ENCODE data around the gene BRIP1. TPM values are rescaled to one million over a fixed set of nuclear protein-coding genes. Genes with fewer than 3 reads are reported as not detected.

BRIP1 gene
- total RNA-seq, 2 experiments from 2014 or later, result 12.0 to 12.9 TPM

DNA sequence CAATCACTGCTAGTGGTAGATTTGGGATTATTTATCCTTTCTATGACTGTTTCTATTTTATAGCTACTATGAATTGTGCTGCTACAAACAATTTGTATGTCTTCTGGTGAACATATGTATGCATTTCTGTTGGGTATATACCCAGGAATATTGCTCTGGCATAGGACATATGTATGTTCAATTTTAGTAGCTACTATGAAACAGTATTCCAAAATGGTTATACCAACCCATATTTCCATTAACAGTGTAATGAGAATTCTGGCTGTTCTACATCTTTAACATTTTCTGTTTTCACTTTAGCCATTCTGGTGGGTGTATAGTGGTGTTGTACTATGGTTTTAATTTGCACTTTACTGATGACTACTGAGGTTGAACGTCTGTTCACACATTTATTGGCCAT lies 214.7 kb downstream of the BRIP1 start:
- CTCF ChIA-PET, result interaction anchor here (1.1 kb wide), 1 partner anchor 14 kb away, joined by 3 read pairs; no protein-coding TSS in a partner anchor
- H3K9me3 Mint-ChIP-seq, result peaks cover 8% of the 10 kb centered on the region
- H3K4me1 Mint-ChIP-seq (ENCODE audit: low read depth), result no peaks in the 10 kb centered on the region
- no peak for DNase-seq
- no peak overlapping the region for H3K27ac Mint-ChIP-seq
- intact Hi-C loops (cut with micrococcal nuclease), result no loop called here
- H3K36me3 Mint-ChIP-seq (ENCODE audit: low read depth), result no peaks in the 10 kb centered on the region
- no peak overlapping the region for H3K4me3 Mint-ChIP-seq
- H3K27me3 Mint-ChIP-seq (ENCODE audit: low read depth), result peaks cover 23% of the 10 kb centered on the region

DNA sequence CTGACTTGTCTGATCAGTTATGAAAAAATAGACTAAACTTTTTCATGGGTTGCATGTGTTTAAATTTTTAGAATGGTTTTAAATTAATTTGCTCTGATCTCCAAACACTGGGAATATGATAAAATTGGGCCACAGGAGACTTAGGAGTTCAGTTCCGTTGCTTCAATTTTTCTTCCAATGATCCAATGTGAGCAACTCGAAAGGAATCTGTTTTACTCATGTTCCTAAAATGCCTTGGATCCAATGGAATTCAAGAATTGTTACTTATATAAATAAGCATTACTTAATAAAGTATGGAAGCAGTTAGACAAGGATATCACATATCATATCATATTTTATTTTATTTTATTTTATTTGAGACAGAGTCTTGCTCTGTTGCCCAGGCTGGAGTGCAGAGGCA lies 216.3 kb downstream of the BRIP1 start:
- intact Hi-C loops (cut with micrococcal nuclease), result no loop called here
- H3K27me3 Mint-ChIP-seq (ENCODE audit: low read depth), result peaks cover 18% of the 10 kb centered on the region
- CTCF ChIA-PET, result interaction anchor here (1.1 kb wide), 1 partner anchor 10 kb away, joined by 4 read pairs; no protein-coding TSS in a partner anchor
- no peak overlapping the region for H3K27ac Mint-ChIP-seq
- no peaks in the 10 kb centered on the region for H3K4me1 Mint-ChIP-seq (ENCODE audit: low read depth)
- H3K36me3 Mint-ChIP-seq (ENCODE audit: low read depth), result no peaks in the 10 kb centered on the region
- peaks cover 8% of the 10 kb centered on the region for H3K9me3 Mint-ChIP-seq
- no peak overlapping the region for H3K4me3 Mint-ChIP-seq
- DNase-seq, result no peak

DNA sequence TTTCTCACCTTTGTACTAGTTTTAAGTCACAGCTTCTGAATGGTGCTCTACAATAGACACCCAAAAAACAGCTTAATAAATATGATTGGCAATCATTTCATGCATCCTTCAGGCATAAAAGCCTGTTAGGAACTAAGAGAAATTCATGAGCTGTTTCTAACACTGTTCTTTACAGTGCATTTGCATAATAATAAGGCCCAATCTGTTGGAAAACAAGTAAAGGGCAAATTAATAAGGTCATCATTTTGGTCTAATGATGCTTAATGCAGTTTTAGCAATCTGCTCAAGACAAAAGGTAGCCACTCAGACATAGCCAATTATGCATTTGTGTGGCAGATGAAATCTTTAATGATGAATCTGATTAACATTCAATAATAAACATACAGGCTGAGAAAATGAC lies 216.8 kb downstream of the BRIP1 start:
- no peak for DNase-seq
- Mint-ChIP-seq H3K36me3 (ENCODE audit: low read depth) (no peaks in the 10 kb centered on the region), H3K4me3 (no peak overlapping the region), H3K4me1 (ENCODE audit: low read depth) (no peaks in the 10 kb centered on the region), H3K9me3 (peaks cover 6% of the 10 kb centered on the region), H3K27me3 (ENCODE audit: low read depth) (peaks cover 16% of the 10 kb centered on the region), H3K27ac (no peak overlapping the region)
- intact Hi-C loops (cut with micrococcal nuclease), result no loop called here
- CTCF ChIA-PET, result interaction anchor here (1.1 to 1.2 kb wide), 2 partner anchors 9 to 11 kb away, joined by 4 read pairs; no protein-coding TSS in a partner anchor

DNA sequence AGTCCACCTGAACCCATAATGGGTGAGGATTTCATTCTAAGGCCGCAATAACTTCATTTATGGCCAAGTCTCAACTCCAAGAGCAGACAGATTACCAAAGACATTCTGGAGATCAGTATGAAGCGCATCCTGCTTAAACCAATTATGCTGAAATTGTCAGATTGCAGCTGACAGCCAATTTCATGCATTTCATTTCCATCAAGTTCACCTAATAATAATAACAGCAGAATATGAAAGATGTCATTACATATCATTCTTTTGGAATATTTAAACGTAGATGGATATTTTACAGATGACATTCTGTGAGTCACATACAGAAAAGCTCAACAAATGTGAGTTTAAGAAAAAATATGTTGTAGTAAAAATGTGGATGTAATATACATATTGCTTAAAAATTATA lies 217.4 kb downstream of the BRIP1 start:
- Mint-ChIP-seq H3K27ac (no peak overlapping the region), H3K27me3 (ENCODE audit: low read depth) (peaks cover 16% of the 10 kb centered on the region), H3K4me3 (no peak overlapping the region), H3K4me1 (ENCODE audit: low read depth) (no peaks in the 10 kb centered on the region), H3K36me3 (ENCODE audit: low read depth) (no peaks in the 10 kb centered on the region), H3K9me3 (peaks cover 4% of the 10 kb centered on the region)
- DNase-seq, result no peak
- CTCF ChIA-PET, result interaction anchor here (1.2 kb wide), 1 partner anchor 11 kb away, joined by 4 read pairs; no protein-coding TSS in a partner anchor
- intact Hi-C loops (cut with micrococcal nuclease), result no loop called here

DNA sequence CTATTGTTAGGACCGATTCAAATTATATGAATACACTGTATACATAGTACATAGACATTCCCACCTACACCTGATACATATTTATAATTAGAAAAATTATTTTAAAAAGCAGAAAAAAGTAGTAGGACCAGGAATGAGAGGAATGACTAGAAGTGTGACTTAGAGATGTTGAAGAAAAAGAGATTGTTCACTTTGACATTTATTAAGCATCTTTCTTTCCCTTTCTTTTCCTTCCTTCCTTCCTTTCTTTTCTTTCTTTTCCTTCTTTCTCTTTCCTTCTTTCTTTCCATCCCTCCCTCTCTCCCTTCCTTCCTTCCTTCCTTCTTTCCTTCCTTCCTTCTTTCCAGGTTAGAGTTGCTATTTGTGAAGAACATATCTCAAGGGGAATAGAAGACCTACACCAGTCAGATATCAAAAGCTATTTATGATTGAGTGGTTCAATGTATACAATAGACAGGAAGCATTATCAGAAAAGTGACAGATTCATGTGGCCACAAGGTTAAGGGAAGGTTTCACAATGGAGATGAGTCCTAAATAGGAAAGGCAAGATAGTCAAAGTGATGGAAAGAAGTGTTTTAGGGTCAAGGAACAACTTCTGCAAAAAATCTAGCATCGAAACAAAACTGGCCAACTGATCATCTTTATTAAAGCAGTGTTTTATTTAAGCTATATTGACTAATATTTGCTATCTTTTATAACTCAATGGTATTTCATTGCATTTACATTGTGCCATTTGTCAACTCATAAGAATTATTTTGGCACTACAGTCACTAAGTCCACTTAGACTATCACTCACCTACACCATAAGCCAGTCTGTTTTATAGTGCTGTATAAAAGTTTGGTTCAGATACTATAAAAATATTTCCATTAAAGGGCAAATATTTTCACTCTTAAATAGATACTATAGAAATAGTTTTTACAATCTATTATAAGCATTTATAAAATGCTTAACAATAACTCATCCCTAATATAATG lies 218.2 kb downstream of the BRIP1 start:
- no peak overlapping the region for H3K27ac Mint-ChIP-seq
- CTCF ChIA-PET, result interaction anchor here (1.2 kb wide), 1 partner anchor 10 kb away, joined by 4 read pairs; no protein-coding TSS in a partner anchor
- no peak for DNase-seq
- H3K27me3 Mint-ChIP-seq (ENCODE audit: low read depth), result peaks cover 12% of the 10 kb centered on the region
- H3K4me1 Mint-ChIP-seq (ENCODE audit: low read depth), result no peaks in the 10 kb centered on the region
- no peak overlapping the region for H3K4me3 Mint-ChIP-seq
- no peaks in the 10 kb centered on the region for H3K36me3 Mint-ChIP-seq (ENCODE audit: low read depth)
- intact Hi-C loops (cut with micrococcal nuclease), result no loop called here
- no peaks in the 10 kb centered on the region for H3K9me3 Mint-ChIP-seq

DNA sequence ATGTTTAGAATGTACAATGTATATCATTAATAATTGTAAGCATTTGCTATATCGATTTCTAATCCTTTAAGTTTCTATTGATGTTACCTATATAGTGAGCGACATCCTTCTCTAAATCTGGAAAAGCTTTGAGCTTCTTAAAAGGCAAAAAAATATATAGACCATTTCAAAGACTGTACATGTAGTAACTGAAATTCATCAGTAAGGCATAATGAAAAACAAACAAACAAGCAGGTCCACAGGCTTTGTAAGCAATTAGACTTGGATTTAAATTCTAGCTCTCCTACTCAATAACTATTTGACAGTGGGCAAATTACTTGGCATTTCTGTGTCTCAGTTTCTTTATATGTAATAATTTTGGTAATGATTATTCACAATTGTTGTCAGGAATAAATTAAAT lies 220.6 kb downstream of the BRIP1 start:
- intact Hi-C loops (cut with micrococcal nuclease), result no loop called here
- H3K4me3 Mint-ChIP-seq, result no peak overlapping the region
- H3K4me1 Mint-ChIP-seq (ENCODE audit: low read depth), result no peaks in the 10 kb centered on the region
- no peaks in the 10 kb centered on the region for H3K36me3 Mint-ChIP-seq (ENCODE audit: low read depth)
- H3K9me3 Mint-ChIP-seq, result no peaks in the 10 kb centered on the region
- CTCF ChIA-PET, result interaction anchor here (0.8 kb wide), 1 partner anchor 749 kb away, joined by 3 read pairs; no protein-coding TSS in a partner anchor
- peaks cover 14% of the 10 kb centered on the region for H3K27me3 Mint-ChIP-seq (ENCODE audit: low read depth)
- no peak for DNase-seq
- no peak overlapping the region for H3K27ac Mint-ChIP-seq

DNA sequence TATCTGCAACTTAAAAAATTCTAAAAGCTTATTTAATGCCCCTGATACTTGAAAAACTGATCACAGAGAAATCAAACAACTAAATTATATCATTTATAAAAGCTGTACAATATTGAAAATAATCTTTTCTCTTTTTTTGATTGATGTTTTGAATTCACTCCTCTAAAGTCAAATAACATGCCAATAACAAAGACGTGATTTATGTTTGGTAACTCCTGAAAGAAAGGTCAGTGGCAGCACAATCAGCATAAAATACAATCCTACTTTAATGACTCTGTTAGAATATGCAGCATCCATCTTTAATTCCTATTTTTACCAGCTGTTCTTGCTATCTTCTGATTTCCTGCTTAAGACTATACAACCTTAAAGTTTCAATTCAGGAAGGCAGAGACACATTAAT lies 221.6 kb downstream of the BRIP1 start:
- Mint-ChIP-seq H3K4me1 (ENCODE audit: low read depth) (no peaks in the 10 kb centered on the region), H3K27ac (no peak overlapping the region), H3K36me3 (ENCODE audit: low read depth) (no peaks in the 10 kb centered on the region), H3K9me3 (no peaks in the 10 kb centered on the region), H3K4me3 (no peak overlapping the region), H3K27me3 (ENCODE audit: low read depth) (peaks cover 18% of the 10 kb centered on the region)
- no peak for DNase-seq
- CTCF ChIA-PET, result interaction anchor here (0.5 kb wide), 1 partner anchor 195 kb away, joined by 4 read pairs; no protein-coding TSS in a partner anchor
- intact Hi-C loops (cut with micrococcal nuclease), result no loop called here

DNA sequence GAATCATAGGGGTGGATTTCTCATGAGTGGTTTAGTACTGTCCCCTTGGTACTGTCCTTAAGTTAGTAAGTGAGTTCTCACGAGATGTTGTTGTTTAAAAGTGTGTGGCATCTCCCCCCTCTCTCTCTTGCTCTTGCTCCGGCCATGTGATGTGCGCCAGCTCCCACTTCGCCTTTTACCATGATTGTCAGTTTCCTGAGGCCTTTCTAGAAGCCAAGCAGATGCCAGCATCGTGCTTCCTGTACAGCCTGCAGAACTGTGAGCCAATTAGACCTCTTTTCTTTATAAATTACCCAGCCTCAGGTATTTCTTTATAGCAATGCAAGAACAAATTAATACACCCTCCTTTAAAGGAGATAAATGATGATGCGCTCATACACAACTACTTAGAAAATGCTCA lies 222.2 kb downstream of the BRIP1 start:
- no peak overlapping the region for H3K4me3 Mint-ChIP-seq
- intact Hi-C loops (cut with micrococcal nuclease), result no loop called here

DNA sequence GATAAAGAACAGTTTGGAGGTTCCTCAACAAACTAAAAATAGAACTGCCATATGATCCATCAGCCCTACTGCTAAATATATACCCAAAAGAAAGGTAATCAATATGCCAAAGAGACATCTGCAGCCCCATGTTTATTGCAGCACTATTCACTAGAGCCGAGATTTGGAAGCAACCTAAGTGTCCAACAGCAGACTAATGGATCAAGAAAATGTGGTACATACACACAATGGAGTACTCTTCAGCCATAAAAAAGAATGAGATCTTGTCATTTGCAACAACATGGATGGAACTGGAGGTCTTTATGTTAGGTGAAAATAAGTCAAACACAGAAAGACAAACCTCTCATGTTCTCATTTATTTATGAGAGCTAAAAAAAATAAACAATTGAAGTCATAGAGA lies 223.5 kb downstream of the BRIP1 start:
- H3K4me1 Mint-ChIP-seq (ENCODE audit: low read depth), result no peaks in the 10 kb centered on the region
- intact Hi-C loops (cut with micrococcal nuclease), result loop anchor here (10.0 kb wide), 1 partner anchor 585 kb away; no protein-coding TSS in a partner anchor
- CTCF ChIA-PET, result no interaction called here
- DNase-seq, result no peak
- H3K4me3 Mint-ChIP-seq, result no peak overlapping the region
- peaks cover 2% of the 10 kb centered on the region for H3K36me3 Mint-ChIP-seq (ENCODE audit: low read depth)
- H3K27me3 Mint-ChIP-seq (ENCODE audit: low read depth), result peaks cover 22% of the 10 kb centered on the region
- H3K27ac Mint-ChIP-seq, result no peak overlapping the region
- peaks cover 10% of the 10 kb centered on the region for H3K9me3 Mint-ChIP-seq

More for the DNA sequence above, 222.2 kb downstream of the BRIP1 start:
- Mint-ChIP-seq H3K4me1 (ENCODE audit: low read depth) (no peaks in the 10 kb centered on the region), H3K27me3 (ENCODE audit: low read depth) (peaks cover 18% of the 10 kb centered on the region), H3K9me3 (no peaks in the 10 kb centered on the region), H3K27ac (no peak overlapping the region), H3K36me3 (ENCODE audit: low read depth) (no peaks in the 10 kb centered on the region)
- no peak for DNase-seq
- CTCF ChIA-PET, result no interaction called here

DNA sequence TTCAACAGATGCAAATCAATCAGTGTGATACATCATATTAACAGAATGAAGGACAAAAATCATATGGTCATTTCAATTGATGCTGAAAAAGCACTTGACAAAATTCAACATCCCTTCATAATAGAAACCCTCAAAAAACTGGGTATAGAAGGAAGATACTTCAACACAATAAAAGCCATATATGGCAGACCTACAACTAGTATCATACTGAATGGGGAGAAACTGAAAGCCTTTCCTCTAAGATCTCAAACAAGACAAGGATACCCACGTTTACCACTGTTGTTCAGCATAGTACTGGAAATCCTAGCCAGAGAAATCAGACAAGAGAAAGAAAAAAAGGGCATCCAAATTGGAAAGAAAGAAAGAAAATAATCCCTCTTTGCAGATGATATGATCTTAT lies 225.2 kb downstream of the BRIP1 start:
- intact Hi-C loops (cut with micrococcal nuclease), result loop anchor here (10.0 kb wide), 1 partner anchor 587 kb away; no protein-coding TSS in a partner anchor
- H3K9me3 Mint-ChIP-seq, result peaks cover 10% of the 10 kb centered on the region
- DNase-seq, result no peak
- H3K4me1 Mint-ChIP-seq (ENCODE audit: low read depth), result no peaks in the 10 kb centered on the region
- H3K27ac Mint-ChIP-seq, result no peak overlapping the region
- peaks cover 2% of the 10 kb centered on the region for H3K36me3 Mint-ChIP-seq (ENCODE audit: low read depth)
- H3K27me3 Mint-ChIP-seq (ENCODE audit: low read depth), result peaks cover 32% of the 10 kb centered on the region
- CTCF ChIA-PET, result interaction anchor here (1.8 kb wide), 1 partner anchor 9 kb away, joined by 4 read pairs; no protein-coding TSS in a partner anchor
- no peak overlapping the region for H3K4me3 Mint-ChIP-seq

DNA sequence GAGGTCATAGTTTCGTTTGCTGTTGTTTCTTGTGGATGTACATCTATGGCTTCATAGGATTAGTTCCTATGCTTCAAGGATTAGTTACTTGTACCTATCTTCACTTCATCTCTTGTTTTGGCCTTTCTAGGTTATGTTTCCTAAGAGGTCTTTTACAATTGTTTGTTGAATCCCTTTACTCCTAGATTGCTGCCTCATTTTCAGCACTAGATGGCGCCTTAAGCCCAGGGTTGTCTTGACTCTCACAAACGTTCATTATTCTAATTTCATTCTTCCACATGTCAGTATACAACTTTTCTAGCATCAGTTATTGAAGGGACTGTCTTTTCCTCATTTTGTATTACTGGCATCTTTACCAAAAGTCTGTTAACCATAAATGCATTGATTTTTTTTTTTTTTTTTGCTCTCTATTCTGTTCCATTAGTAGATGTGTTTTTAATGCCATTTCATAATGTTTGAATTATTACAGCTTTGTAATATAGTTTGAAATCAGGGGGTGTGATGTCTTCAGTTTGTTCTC lies 227.4 kb downstream of the BRIP1 start:
- H3K27me3 Mint-ChIP-seq (ENCODE audit: low read depth), result peaks cover 41% of the 10 kb centered on the region
- no peak overlapping the region for H3K4me3 Mint-ChIP-seq
- CTCF ChIA-PET, result interaction anchor here (0.6 to 3.0 kb wide), 10 partner anchors 10 to 780 kb away, joined by 3 to 12 read pairs (median 3); partner anchors contain the start of gene BRIP1

DNA sequence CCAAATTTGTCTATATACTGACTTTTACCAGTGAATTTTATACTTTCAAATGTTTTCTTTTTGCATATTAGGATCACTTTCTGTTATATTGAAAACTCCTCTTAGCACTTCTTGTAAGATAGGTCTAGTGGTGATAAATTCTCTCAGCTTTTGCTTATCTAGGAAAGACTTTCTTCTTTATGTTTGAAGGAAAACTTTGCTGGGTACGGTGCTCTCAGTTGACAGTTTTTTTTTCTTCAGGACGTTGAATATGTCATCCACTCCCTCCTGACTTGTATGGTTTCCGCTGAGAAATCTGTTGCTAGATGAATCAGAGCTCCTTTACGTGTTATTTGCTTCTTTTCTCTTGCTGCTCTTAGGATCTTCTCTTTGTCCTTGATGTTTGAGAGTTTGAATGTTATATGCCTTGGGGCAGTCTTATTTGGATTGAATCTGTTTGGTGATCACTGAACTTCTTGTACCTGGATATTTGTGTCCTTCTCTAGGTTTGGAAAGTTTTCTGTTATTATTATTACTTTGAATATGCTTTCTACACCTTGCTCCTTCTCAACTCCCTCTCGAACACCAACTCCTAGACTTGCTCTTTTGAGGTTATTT lies 228.3 kb downstream of the BRIP1 start:
- no peak overlapping the region for H3K27ac Mint-ChIP-seq
- intact Hi-C loops (cut with micrococcal nuclease), result loop anchor here (10.0 kb wide), 1 partner anchor 590 kb away; no protein-coding TSS in a partner anchor
- H3K27me3 Mint-ChIP-seq (ENCODE audit: low read depth), result peaks cover 48% of the 10 kb centered on the region
- H3K4me3 Mint-ChIP-seq, result no peak overlapping the region
- peaks cover 10% of the 10 kb centered on the region for H3K9me3 Mint-ChIP-seq
- no peaks in the 10 kb centered on the region for H3K4me1 Mint-ChIP-seq (ENCODE audit: low read depth)
- H3K36me3 Mint-ChIP-seq (ENCODE audit: low read depth), result peaks cover 2% of the 10 kb centered on the region
- DNase-seq, result no peak
- CTCF ChIA-PET, result interaction anchor here (0.6 to 3.0 kb wide), 9 partner anchors 11 to 781 kb away, joined by 3 to 12 read pairs (median 3); partner anchors contain the start of gene BRIP1

More for the DNA sequence above, 227.4 kb downstream of the BRIP1 start:
- DNase-seq, result peak; percentile 78
- Mint-ChIP-seq H3K9me3 (peaks cover 10% of the 10 kb centered on the region), H3K4me1 (ENCODE audit: low read depth) (no peaks in the 10 kb centered on the region), H3K27ac (no peak overlapping the region), H3K36me3 (ENCODE audit: low read depth) (peaks cover 2% of the 10 kb centered on the region)
- intact Hi-C loops (cut with micrococcal nuclease), result loop anchor here (1.0 to 10.0 kb wide), 4 partner anchors 201 to 589 kb away; no protein-coding TSS in a partner anchor

All from activated naive CD4-positive, alpha-beta T cell treated with anti-CD3 and anti-CD28 coated beads for 36 hours (primary cell).